Measurements from ENCODE around the gene PXYLP1. TPM values are rescaled to one million over a fixed set of nuclear protein-coding genes. Genes with fewer than 3 reads are reported as not detected.

PXYLP1 gene
- total and polyA plus RNA-seq, 2 donors (not counting 1 experiment from before 2014, with no cell fraction given), result 1.4 to 4.5 TPM

- Histone ChIP-seq H3K79me2 (ENCODE audit: control insufficient read depth, insufficient read depth, low read length) (no peaks in the 10 kb centered on the region), H3K27ac (ENCODE audit: low read length in 2 of 2) (no peak overlapping the region), H4K20me1 (ENCODE audit: control insufficient read depth, insufficient read depth, low read length, poor library complexity, severe bottlenecking) (no peaks in the 10 kb centered on the region), H3K9ac (ENCODE audit: low read length) (no peak overlapping the region), H3K4me3 (ENCODE audit: control extremely low read depth in 1 of 5, extremely low read depth in 1 of 5, insufficient read depth in 1 of 5, low read depth in 2 of 5, low read length in 4 of 5) (no peak overlapping the region), H3K4me1 (ENCODE audit: control insufficient read depth in 2 of 2, insufficient read depth in 2 of 2, low read length in 2 of 2) (no peaks in the 10 kb centered on the region), H3K36me3 (replicated peaks in 1 of 2; ENCODE audit: control extremely low read depth in 1 of 2, control insufficient read depth in 1 of 2, extremely low read depth in 1 of 2, insufficient read depth in 2 of 2, low read length in 1 of 2) (no peaks in the 10 kb centered on the region), H2AFZ (ENCODE audit: insufficient read depth, low read depth, low read length, poor library complexity, severe bottlenecking) (no peak overlapping the region), H3K9me3 (ENCODE audit: control extremely low read depth in 1 of 3, control insufficient read depth in 2 of 3, insufficient read depth in 1 of 3, low read length in 2 of 3) (no peaks in the 10 kb centered on the region), H3K4me2 (replicated peaks; ENCODE audit: low read depth, low read length, poor library complexity, severe bottlenecking) (no peak overlapping the region), H3K27me3 (replicated peaks in 1 of 4; ENCODE audit: control extremely low read depth in 1 of 4, control insufficient read depth in 3 of 4, insufficient read depth in 4 of 4, low read length in 3 of 4) (no peaks in the 10 kb centered on the region)
- 96% methylated on average over 2 of the region's 5 CpGs for WGBS (ENCODE audit: insufficient coverage)
- TF ChIP-seq CTCF (IDR thresholded peaks at IDR 0.05), result no peak
- no peak for TF ChIP-seq EZH2 (IDR thresholded peaks at IDR 0.05; ENCODE audit: borderline replicate concordance, insufficient read depth, low read depth, low read length, poor library complexity, severe bottlenecking)
- Mint-ChIP-seq H3K4me3 (no peak overlapping the region), H3K9me3 (ENCODE audit: insufficient read depth) (no peaks in the 10 kb centered on the region), H3K27ac (no peak overlapping the region), H3K27me3 (no peaks in the 10 kb centered on the region), H3K4me1 (no peaks in the 10 kb centered on the region)
- no peak for ATAC-seq (ENCODE audit: low read depth)
- intact Hi-C loops (cut with micrococcal nuclease), result no loop called here
- CTCF ChIA-PET, result interaction anchor here (2.1 kb wide), 1 partner anchor 10 kb away, joined by 7 read pairs; the partner anchor contains the start of gene PXYLP1
- no peak for DNase-seq
- POLR2A ChIA-PET, result no interaction called here
These were observed 9.3 kb downstream of the PXYLP1 start for GRCh38 chr3:141240687-141241615.

Measured in B cell (primary cell).